NCI-H1417 treated with DMSO at 0.1 percent for 48 hours (cell line): ENCODE measurements around the gene ARL5C.
"Not testable (repeated sequence)": the region's sequence is repeated elsewhere in the genome, so short reads cannot be mapped to it uniquely, and the experiment has no call there.

ENCODE experiments used
- DNase-seq: peaks from one replicate; lab custom pipeline; 2025; lab: John Stamatoyannopoulos, UW

Gene ARL5C

DNA sequence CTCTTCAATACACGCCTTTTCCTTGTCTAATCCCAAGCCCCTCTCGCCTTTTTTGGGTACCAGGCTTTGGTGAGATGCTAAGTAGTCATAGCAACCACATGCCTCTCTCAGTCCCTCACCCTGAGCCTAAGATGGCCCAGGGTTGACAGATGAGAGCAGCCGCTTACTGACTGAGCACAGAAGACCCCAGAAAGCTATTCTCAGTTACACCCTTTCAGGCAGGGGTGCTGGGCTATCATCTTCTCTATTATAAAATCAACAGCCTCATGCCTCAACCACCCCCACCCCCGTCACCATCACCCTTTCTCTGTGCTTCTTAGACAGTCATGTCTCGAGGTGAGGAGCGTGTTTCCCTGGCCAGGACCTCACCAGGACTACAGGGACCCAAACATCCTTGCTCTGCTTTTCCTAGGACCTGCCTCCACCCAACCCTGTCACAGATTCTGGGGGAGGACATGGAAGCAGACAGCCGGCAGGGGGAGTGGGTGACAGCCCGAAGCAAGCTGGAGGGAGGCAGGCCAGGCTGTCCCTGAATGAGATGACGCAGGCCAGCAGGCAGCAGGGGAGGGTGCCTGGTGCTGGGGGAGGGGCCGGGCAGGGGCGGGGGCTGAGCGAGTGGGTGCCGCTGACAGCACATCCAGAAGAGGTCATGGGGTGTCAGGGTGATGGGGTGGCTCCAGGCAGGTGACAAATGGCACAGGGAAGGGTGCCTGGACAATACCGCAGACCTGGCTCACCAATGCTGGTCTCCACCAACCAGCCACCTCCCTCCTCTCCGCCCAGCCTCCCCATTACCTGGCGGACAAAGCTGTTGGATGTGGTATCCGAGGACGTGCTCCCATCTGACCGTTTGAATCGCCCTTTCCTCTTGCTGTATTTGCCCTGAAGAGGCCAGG, 28.4 kb upstream of the ARL5C start:
- no peak for DNase-seq

DNA sequence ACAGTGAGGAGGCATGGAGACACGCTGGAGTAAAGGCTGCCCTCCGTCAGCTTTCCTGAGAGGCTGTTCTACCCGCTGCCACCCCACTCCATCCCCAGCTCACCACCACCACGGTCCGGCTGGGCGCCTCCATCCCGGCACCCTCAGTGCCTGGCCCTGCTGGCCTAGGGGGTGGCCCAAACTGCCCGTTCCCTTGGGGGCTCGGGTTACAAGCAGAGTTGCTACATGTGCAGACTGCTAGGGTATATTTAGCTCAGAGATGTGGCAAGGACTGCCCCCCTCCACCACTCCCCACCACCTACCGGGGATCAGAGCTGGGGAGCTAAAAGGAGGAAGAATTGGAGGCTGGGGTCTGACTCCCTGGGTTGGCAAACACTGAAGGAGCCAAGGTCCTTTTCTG, 27.4 kb upstream of the ARL5C start:
- DNase-seq = no peak

DNA sequence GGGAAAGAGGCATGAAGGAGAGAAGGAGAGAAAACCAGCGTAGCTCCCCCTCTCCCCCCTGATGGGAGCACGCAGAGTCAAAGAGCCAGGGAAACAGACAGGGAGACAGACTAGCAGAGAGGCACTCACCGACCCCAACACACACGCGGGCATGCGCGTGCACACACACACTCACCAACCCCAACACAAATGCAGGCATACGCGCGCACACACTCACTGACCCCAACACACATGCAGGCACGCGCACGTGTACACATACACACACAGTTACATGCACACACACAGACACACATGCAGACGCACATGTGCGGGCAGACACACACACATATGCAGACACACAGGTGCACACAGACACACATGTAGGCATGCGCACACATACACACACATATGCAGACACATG, 26.9 kb upstream of the ARL5C start:
- no peak for DNase-seq

DNA sequence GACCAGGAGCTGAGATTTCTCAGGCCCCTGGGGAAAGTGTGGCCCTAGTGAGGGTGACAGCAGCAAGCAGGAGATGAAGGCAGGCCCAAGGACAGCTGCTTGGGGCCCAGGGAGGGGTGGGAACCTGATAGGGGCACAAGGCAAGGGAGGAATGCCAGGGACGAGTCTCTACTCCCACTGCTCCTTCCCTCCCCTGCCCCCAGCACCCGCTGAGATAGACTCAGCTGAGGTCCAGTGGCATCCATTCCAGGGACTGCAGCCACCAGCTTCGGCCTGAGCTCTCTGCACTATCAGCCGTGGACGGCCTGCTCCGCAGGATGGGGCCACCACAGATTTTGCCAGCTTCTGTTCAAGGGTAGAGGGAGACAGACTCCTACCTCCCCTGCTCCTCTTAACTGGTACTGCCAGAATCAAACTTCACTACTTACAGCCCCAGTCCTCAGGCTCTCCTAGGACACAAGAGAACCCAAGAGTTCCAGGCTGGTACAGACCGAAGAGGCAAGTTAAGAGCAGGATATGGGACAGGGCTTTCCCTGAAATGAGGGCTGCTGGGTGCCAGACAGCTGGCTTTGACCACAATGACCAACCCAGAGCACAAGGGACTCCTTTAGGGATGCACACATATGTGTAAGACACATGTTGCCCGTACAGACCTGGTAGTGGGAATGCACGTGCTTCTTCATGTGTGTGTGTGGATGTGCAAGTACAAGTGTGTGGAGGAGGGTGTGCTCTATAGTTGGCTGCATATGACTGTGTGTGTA, 26.0 kb upstream of the ARL5C start:
- DNase-seq = no peak

DNA sequence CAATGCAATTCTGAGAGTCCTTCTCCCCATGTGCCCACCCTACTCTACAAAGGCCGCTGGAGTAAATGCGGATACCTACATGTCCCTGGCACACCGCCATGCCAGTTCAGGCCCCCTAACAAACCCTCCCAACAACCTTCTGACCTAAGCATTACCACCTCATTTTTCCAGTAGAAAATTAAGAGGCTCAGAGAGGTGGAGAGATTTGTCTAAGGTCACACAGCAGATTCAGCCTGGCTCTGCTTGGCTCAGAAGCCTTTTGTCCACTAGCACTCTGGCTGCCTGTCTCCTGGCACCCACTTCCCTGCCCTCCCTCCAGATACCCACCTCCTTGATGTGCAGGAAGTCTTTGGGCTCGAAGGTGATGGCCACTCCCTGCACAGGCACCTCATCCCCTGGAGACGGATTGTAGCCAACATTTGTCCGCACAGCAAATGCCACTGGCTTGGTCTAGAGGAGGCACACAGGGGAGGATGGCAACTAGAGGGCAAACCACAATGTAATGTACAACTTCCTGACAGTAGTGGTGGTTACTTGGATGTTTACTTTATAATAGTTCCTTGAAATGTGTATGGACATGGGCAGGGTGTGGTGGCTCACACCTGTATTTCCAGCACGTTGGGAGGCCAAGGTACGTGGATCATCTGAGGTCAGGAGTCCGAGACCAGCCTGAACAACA, 21.3 kb upstream of the ARL5C start:
- DNase-seq = no peak

DNA sequence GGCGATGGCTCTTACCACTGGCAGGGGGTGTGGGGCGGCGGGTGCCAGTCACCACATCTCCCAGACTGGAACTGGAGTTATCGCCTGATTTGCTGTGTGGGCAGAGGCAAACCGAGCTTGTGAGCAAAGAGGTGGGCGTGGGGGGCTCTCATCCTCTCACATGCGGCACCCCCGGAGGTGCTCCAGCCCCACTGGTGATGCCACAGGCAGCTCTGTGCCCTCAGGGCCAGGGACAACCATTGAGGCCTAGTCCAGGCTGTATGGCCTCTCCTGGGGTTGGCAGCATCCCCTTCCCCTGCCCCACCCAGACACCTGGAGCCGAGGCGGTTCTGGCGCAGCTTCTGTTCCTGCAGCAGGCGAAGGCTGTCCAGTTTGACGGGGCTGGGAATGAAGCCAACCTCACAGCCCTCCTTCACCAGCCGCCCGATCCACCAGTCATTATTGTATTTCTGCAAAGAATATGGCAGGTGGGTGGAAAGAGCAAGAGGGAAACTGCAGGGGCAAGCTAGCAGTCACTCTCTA, 20.6 kb upstream of the ARL5C start:
- DNase-seq = no peak

DNA sequence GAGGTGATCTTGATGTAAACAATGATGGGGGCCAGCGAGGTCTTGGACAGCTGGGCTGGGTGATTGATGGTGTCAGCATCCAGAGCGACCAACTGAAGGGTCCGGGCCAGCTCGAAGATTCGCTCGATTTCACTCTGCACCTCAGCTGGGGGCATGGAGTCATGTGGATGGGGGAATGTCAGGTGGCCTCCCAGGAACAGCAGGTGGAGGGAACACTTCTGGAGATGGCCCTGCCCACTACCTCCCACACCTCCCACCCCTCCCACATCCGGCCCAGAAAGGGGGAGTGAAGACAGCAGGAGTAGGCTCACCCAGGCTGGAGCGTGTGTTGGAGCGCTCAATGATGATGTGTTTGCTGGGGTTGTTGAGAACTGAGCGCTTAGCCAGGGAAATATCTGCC, 17.8 kb upstream of the ARL5C start:
- DNase-seq = no peak

DNA sequence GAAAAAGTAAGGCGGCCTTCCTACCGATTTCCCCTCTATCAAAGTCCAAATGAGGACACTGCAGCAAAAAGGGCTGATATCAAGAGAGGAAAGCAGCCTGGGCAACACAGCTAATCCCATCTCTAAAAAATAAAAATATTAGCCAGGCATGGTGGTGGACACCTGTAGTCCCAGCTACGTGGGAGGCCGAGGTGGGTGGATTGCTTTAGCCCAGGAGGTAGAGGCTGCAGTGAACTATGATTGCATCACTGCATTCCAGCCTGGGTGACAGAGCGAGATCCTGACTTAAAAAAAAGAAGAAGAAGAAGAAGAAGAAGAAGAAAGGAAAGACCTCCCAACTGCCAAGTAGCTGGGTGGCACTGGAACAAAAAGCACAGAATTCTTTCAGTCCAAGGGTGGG, 17.1 kb upstream of the ARL5C start:
- DNase-seq = no peak

DNA sequence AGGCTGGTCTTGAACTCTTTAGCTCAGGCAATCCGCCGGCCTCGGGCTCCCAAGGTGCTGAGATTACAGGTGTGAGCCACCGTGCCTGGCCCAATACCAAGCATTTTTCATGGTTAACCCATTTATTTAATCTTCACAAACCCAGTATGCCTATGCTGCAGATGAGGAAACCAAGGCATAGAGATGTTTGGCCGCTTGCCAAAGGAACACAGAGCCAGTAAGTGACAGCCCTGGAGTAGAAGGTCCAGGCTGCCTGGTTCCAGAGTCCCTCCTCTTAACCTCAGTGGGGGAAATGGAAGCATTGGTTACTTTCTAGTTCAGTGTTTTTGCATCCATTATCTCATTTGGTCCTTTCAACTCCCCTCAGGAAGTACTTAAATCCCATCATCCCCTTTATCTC, 15.3 kb upstream of the ARL5C start:
- DNase-seq = no peak

DNA sequence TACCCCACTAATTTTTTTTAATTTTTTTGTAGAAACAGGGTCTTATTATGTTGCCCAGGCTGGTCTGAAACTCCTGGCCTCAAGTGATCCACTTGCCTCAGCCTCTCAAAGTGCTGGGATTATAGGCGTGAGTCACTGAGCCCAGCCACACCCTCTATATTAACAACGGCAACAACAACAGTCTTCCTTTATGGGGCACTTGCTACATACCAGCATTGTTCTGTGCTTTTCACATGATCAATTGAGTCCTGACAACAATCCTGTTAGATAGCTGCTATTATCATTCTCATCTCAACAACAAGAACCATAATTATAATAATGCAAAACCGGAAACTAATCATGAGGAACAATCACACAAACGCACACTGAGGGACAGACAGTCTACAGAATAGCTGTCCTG, 12.6 kb upstream of the ARL5C start:
- DNase-seq = no peak

DNA sequence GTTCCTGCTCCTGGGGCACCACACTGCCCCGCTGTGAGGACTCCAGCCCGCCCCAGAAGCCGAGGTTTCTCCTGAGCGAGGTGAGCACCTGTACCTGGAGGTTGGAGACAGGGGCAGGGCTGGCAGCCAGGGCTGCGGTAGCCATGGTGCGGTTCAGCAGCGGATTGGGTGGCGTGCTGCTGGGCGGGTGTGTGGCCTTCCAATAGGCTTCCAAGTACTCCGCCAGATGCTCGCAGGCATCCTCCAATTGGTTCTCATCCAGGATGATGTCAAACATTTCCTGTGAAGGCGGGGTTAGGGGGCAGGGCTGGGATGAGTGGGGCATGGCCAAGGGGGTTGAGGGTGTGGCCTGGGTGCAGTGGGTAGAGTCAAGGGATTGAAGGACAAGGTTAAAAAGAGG, 11.3 kb upstream of the ARL5C start:
- DNase-seq = no peak

DNA sequence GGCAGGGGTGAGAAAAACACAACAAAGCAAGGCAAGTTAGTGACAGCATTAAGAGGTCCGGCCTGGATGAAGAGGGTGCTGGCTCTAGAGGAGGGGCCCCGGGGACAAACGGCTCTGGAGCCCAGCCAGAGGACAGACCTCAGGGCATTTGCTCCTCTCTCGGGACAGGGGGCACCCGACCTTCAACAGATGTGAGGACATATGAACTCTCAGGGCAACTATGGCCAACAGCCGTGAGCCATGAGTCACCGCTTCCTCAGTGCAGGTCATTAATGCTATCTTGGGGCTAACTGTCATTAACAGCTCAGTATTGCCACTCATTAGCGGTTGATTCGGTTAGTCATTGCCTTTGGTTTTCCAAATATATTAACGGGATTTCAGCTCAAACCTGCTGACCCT, 9.7 kb upstream of the ARL5C start:
- DNase-seq = no peak

DNA sequence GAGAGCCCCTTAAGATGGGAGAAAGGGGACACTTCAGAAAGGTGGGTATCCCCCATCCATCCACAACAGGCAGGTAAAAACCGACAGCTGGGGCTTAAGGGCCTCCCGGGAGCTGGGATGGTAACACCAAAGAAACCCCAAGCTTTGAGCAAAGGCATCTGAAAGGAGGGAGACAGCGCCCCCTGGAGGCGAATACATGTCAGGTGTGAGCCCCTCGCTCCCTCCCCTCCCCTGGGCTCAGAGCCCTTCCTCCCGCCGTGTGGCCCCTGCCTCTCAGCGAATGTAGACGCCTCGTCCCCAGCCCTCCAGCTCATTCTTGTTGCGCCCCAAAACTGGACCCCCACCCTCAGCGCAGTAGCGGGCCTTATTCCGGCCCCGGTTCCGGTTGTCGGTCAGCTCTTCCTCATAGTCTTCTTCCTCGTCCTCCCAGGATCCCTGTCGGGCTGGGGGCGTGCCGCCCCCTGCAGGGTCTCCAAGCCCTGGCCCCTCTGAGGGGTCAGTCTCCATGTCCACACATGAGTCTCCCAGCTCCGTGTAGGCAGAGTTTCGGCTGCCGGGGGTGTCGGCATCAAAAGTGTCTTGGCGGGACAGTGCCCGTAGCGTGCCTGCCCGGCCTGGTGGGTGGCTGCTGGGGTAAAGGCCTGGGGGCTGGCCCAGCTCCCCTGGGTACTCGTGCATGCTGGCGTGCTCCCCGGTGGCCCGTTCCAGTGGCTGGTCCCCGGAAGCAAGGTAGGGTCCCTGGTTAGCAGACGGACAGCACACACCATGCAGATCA, 9.1 kb upstream of the ARL5C start:
- DNase-seq = no peak

DNA sequence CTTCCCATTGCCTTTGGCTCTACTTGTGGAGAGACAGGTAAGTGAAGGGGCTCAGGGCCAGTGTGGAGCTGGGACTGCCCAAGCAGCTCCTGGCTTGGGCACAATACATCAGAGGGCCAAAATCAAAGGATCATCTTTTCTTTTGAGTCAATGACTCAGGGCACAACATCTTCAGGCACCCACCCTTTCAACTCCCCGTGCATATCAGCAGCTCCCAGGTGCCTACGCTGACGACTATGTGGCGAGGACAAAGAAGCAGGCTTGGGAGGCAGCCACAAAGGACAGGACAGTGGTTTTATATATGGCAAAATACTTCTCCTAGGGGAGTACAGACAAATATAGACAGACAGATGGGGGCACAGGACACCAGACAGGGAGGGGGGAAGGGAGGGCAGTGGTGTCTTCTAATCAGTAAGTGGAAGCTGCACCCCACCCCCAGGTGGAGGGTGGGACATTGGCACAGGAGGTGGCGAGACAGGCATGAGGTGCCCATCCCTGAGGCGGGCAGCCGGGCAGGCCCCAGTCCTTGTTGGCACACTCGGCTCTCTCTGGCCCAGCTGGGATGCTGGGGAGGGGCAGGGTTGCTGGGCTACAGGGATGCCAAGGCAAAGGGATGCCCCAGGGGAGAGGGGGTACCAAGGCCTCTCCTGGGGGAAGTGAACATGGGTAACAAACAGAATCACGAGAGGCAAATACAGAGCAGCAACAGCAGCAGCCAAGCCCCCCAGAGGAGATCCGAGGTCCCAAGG, 7.7 kb upstream of the ARL5C start:
- no peak for DNase-seq

DNA sequence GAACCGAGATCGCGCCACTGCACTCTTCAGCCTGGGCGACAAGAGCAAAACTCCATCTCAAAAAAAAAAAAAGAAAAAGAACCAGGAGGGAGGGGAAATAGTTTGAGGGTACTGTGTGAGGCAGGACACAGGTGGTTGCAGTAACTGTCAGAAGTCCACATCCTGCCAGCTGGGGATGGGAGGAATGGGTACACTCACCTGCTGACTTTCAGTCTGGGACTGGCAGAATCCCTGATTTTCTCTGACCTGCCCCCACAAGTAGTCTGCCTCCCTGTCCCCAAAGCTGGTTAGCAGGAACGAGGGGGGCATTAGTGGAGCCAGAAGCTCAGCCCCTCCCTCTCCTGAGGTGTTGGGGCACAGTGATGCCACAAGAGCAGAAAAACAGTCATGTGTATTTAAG, 7.1 kb upstream of the ARL5C start:
- no peak for DNase-seq

DNA sequence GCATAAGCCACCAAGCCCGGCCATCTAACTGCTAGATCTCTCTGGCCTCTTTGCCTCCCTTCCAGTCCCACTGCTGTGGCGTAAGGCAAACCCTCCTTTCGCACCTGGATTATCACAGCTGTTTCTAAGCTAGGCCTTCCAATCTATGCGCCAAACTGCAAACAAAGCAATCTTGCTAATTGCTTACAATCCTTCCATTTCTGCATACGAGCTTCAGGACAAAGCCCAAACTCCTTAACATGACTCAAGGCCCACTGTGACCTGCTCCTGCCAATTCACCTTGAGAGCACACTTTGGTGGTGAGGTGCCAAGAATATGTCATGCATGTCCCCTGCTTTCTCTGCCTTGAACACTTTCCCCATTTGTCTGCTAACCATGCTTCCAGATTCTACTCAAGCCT, 6.0 kb upstream of the ARL5C start:
- no peak for DNase-seq

DNA sequence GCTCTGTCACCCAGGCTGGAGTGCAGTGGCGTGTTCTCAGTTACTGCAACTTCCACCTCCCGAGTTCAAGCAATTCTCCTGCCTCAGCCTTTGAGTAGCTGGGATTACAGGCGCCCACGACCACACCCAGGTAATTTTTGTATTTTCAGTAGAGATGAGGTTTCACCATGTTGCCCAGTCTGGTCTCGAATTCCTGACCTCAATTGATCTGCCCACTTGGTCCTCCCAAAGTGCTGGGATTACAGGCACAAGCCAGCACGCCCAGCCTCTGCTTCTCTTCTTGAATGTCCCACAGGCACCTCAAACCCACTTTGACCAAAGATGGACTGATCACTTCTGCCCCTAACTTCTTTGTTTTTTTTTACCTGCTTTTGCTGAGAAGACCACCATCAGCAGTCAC, 4.6 kb upstream of the ARL5C start:
- no peak for DNase-seq

DNA sequence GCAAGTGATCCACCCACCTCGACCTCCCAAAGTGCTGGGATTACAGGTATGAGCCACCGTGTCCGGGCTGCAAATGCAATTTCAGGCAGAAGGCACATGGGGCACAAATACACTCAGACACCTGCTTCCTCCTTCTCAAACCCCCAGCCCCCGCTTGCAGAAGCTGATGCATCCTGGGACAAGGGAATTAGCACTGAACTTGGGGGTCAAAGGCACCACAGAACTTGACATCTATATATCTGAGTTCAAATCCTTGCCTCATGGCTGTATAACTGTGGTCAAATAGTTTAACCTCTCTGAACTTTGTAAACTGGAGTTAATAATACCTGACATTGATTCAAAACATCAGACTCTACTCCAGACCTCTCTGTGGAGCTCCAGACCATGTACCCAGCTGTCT, 4.1 kb upstream of the ARL5C start:
- DNase-seq = no peak

DNA sequence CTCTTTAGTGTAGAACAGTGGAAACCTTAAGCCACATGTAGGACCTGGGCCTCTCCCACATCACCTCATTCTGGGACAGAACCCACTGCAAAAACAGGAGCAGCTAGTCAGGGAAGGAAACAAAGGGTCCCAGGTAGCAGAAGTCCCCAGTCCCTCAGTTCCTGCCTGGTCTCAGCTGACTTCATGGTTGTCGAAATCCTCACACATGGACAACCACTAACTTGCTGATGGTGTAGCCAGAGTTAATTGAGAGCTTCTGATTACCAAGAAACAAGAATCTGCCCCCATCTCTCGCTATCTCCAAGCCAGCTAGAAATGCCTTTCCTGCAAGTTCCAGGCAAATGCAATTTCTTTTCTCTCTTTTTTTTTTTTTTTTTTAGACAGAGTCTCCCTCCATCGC, 3.6 kb upstream of the ARL5C start:
- no peak for DNase-seq

DNA sequence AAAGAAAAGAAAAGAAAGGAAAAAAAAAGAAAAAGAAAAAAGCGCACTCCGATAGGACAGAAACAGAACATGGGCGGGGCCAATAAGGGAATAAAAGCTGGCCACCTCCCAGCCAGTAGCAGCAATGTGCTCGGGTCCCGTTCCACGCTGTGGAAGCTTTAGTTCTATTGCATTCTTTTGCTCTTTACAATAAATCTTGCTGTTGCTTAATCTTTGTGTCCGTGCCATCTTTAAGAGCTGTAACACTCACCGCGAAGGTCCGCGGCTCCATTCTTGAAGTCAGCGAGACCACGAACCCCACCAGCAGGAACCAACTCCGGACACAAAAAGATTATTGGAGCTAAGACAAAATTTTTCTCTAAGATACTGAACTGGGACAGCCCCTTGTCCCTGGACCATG, 3.1 kb upstream of the ARL5C start:
- no peak for DNase-seq

DNA sequence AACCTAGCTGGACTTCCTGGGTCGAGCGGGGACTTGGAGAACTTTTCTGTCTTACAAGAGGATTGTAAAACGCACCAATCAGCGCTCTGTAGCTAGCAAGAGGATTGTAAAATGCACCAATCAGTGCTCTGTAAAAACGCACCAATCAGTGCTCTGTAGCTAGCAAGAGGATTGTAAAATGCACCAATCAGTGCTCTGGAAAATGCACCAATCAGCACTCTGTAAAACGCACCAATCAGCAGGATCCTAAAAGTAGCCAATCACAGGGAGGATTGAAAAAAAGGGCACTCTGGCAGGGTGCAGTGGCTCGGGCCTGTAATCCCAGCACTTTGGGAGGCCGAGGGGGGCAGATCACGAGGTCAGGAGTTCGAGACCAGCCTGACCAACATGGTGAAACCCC, 2.5 kb upstream of the ARL5C start:
- not testable (repeated sequence) for DNase-seq
